Endodermal cell (in vitro differentiated cells): ENCODE results near the gene FAM210A. TPM values are rescaled to one million over a fixed set of nuclear protein-coding genes. Genes with fewer than 3 reads are reported as not detected.

Source experiments
- DNase-seq: peaks from one replicate; pipeline ENCODE4 v3.0.0-alpha.2; 2017
- H3K27ac ChIP-seq: 2 replicates; pipeline ENCODE4 v1.5.1; 2013; ENCODE audit warnings: mild to moderate bottlenecking, low read depth, low read length, moderate library complexity
- H3K27me3 ChIP-seq: 2 replicates; pipeline ENCODE4 v1.6.1; 2013; ENCODE audit warnings: mild to moderate bottlenecking, low read length, moderate library complexity; ENCODE audit not compliant: insufficient read depth, control insufficient read depth, poor library complexity, severe bottlenecking
- H3K36me3 ChIP-seq: 2 replicates; pipeline ENCODE4 v1.7.0; 2013; ENCODE audit warnings: mild to moderate bottlenecking, low read length, moderate library complexity; ENCODE audit not compliant: control insufficient read depth, insufficient read depth
- H3K4me1 ChIP-seq: one replicate; pipeline ENCODE4 v1.7.0; 2013; ENCODE audit warnings: low read length; ENCODE audit not compliant: control insufficient read depth, insufficient read depth
- H3K4me3 ChIP-seq: 2 replicates; pipeline ENCODE4 v1.5.1; 2013; ENCODE audit warnings: mild to moderate bottlenecking, low read length, moderate library complexity
- H3K9ac ChIP-seq: 2 replicates; pipeline ENCODE4 v1.6.1; 2013; ENCODE audit warnings: mild to moderate bottlenecking, low read length, moderate library complexity; ENCODE audit not compliant: poor library complexity, severe bottlenecking; ENCODE audit errors: extremely low read depth
- H3K9me3 ChIP-seq: 2 replicates; pipeline ENCODE4 v1.6.1; 2013; ENCODE audit warnings: mild to moderate bottlenecking, low read length, moderate library complexity; ENCODE audit not compliant: control insufficient read depth
- H3K27ac Mint-ChIP-seq: 2 replicates; pipeline ENCODE4 v1.8.0; 2020; ENCODE audit warnings: mixed read lengths
- H3K27me3 Mint-ChIP-seq: 2 replicates; pipeline ENCODE4 v1.8.0; 2021; ENCODE audit warnings: mild to moderate bottlenecking, mixed read lengths; ENCODE audit not compliant: insufficient read depth
- H3K36me3 Mint-ChIP-seq: 2 replicates; pipeline ENCODE4 v1.8.0; 2020; ENCODE audit warnings: low read depth, mixed read lengths
- H3K4me1 Mint-ChIP-seq: 2 replicates; pipeline ENCODE4 v1.8.0; 2020; ENCODE audit warnings: mixed read lengths
- H3K4me3 Mint-ChIP-seq: 2 replicates; pipeline ENCODE4 v1.8.0; 2020; ENCODE audit warnings: mild to moderate bottlenecking, moderate library complexity, mixed read lengths
- H3K9me3 Mint-ChIP-seq: 2 replicates; pipeline ENCODE4 v1.8.0; 2020; ENCODE audit warnings: mild to moderate bottlenecking, mixed read lengths
- WGBS, 2 experiments: methylation state at CpG; one replicate each; pipeline versions ENCODE4 v1.1.5 to v1.1.7; 2013; ENCODE audit warnings: missing lambda C conversion rate in 2 of 2, mixed read lengths in 1 of 2; ENCODE audit not compliant: insufficient coverage in 1 of 2, insufficient read length in 1 of 2; 5-methylcytosine and 5-hydroxymethylcytosine counted together
- total RNA-seq, 2 donors: library from RNA; stranded (reverse); fragmentation: NEBNext Ultra II Directional in 1 of 2; extraction: Animal tissue kit (Norgen Biotek cat#: 25700) in 1 of 2; gene quantifications; 2 replicates in 1 of 2; 3 replicates in 1 of 2; pipeline ENCODE4 v1.2.1, GENCODE V29; 2021
- TF ChIP-seq, protein P1 (sequence below): fragments of 200-600 bp; sonication (generic); conservative IDR thresholded peaks from 2 replicates; pipeline ENCODE4 v1.5.0; 2021; ENCODE audit warnings: antibody characterized with exemption, mild to moderate bottlenecking

FAM210A gene
- total RNA-seq, 2 donors from 2014 or later: 23.2 to 27.0 TPM

DNA sequence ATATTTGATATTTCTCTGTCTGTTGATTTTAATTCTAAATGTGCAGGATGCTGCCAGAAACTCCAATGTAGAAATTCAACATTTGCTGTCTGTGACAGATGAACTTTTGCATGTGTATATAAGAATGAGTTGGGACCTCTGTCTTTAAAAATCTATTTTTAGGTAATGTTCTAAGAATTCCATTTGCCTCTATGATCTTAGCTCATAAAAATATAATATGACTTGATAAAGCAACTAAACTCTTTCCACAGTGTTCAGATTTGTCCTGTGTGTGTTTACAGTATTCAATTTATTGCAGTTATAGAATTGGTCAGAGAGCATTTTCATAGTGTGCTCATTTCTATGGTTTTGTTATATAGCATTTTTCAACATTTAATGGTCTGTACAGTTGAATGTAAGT, 33.7 kb upstream of the FAM210A start:
- H3K4me1 Mint-ChIP-seq: no peaks in the 10 kb centered on the region
- no peak overlapping the region for H3K27ac Mint-ChIP-seq
- Histone ChIP-seq H3K27me3 (no peaks in the 10 kb centered on the region), H3K9ac (no peak overlapping the region), H3K36me3 (peaks cover 64% of the 10 kb centered on the region), H3K27ac (no peak overlapping the region), H3K4me1 (no peaks in the 10 kb centered on the region), H3K4me3 (no peak overlapping the region), H3K9me3 (peaks cover 21% of the 10 kb centered on the region)
- H3K36me3 Mint-ChIP-seq: peaks cover 78% of the 10 kb centered on the region
- no peak overlapping the region for H3K4me3 Mint-ChIP-seq
- no peak for DNase-seq
- TF ChIP-seq, protein P1, sequence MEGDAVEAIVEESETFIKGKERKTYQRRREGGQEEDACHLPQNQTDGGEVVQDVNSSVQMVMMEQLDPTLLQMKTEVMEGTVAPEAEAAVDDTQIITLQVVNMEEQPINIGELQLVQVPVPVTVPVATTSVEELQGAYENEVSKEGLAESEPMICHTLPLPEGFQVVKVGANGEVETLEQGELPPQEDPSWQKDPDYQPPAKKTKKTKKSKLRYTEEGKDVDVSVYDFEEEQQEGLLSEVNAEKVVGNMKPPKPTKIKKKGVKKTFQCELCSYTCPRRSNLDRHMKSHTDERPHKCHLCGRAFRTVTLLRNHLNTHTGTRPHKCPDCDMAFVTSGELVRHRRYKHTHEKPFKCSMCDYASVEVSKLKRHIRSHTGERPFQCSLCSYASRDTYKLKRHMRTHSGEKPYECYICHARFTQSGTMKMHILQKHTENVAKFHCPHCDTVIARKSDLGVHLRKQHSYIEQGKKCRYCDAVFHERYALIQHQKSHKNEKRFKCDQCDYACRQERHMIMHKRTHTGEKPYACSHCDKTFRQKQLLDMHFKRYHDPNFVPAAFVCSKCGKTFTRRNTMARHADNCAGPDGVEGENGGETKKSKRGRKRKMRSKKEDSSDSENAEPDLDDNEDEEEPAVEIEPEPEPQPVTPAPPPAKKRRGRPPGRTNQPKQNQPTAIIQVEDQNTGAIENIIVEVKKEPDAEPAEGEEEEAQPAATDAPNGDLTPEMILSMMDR: no peak
- H3K9me3 Mint-ChIP-seq: peaks cover 10% of the 10 kb centered on the region
- H3K27me3 Mint-ChIP-seq: no peaks in the 10 kb centered on the region

GRCh38 chr18:13758622-13759021, 32.3 kb upstream of the FAM210A start:
- 92 to 100% methylated on average over 1 of the region's 1 CpG for WGBS, 2 experiments

DNA sequence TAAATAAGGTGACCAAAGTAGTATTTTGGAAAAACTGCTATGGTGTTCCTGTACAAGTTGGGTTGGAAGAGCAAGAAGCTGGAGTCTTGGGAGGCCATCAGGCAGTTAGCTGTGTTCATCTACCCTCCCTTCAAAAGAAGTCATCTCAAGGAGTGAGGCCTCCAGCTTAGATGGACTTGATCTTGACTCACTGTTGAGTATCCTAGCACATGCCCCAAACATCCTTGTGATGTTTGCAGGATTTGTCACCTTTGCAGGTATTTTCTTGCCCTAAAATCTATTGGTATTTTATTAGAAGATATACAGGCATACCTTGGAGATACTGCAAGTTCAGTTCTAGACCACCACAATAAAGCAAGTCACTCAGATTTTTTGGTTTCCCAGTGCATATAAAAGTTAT, 30.3 kb upstream of the FAM210A start:
- TF ChIP-seq, protein P1: no peak
- no peak overlapping the region for H3K4me3 ChIP-seq
- no peak overlapping the region for H3K4me3 Mint-ChIP-seq
- no peak overlapping the region for H3K9ac ChIP-seq
- peaks cover 7% of the 10 kb centered on the region for H3K9me3 ChIP-seq
- no peak for DNase-seq
- no peak overlapping the region for H3K27ac Mint-ChIP-seq
- no peaks in the 10 kb centered on the region for H3K4me1 Mint-ChIP-seq
- H3K27ac ChIP-seq: no peak overlapping the region
- no peaks in the 10 kb centered on the region for H3K4me1 ChIP-seq
- H3K27me3 ChIP-seq: no peaks in the 10 kb centered on the region
- peaks cover 79% of the 10 kb centered on the region for H3K36me3 ChIP-seq
- no peaks in the 10 kb centered on the region for H3K27me3 Mint-ChIP-seq
- no peaks in the 10 kb centered on the region for H3K9me3 Mint-ChIP-seq
- H3K36me3 Mint-ChIP-seq: peaks cover 66% of the 10 kb centered on the region

More at GRCh38 chr18:13758622-13759021, 32.3 kb upstream of the FAM210A start:
- Histone ChIP-seq H3K9me3 (peaks cover 7% of the 10 kb centered on the region), H3K36me3 (peaks cover 78% of the 10 kb centered on the region), H3K4me3 (no peak overlapping the region), H3K9ac (no peak overlapping the region), H3K27me3 (no peaks in the 10 kb centered on the region), H3K4me1 (no peaks in the 10 kb centered on the region), H3K27ac (no peak overlapping the region)
- H3K27ac Mint-ChIP-seq: no peak overlapping the region
- H3K4me1 Mint-ChIP-seq: no peaks in the 10 kb centered on the region
- no peak overlapping the region for H3K4me3 Mint-ChIP-seq
- DNase-seq: no peak
- TF ChIP-seq, protein P1: no peak
- no peaks in the 10 kb centered on the region for H3K9me3 Mint-ChIP-seq
- H3K36me3 Mint-ChIP-seq: peaks cover 76% of the 10 kb centered on the region
- H3K27me3 Mint-ChIP-seq: no peaks in the 10 kb centered on the region
